ENCODE measurements around the gene ZSCAN4.

ZSCAN4 gene

DNA sequence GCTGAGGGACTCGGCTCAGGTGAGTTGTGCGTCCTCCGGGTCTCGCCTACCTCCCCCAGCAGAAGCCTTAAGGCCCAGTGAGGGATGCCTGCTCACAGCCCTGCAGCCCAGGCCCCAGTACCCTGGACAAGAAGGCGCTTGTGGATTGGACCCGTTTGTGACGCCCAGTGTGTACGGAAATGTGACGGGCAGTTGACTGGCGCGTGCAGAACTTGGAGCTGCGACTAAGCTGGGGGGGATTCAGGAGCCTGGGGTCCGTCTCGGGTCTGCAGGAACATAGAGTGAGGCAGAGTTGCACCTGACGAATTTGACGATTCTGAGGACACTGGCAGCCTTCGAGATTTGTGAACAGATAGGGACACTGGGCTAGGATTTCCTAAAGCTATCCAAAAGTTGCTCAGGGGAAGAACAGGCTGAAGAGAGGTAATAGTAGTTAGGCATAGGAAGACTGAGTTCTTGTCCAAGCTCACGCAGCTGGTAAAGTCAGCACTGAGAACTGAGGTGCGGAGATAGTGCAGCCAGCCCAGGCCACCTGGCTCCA, 13.6 kb downstream of the ZSCAN4 start:
- DNase-seq, result no peak

DNA sequence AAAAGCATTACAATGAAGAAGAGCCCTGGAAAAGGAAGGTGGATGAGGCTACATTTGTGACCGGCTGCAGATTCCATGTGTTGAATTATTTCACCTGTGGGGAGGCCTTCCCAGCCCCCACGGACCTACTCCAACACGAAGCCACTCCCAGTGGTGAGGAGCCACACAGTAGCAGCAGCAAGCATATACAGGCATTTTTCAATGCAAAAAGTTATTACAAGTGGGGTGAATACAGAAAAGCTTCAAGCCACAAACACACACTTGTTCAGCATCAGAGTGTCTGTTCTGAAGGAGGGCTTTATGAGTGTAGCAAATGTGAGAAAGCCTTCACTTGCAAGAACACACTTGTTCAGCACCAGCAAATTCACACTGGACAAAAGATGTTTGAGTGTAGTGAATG, 18.0 kb downstream of the ZSCAN4 start:
- no peak for DNase-seq

DNA sequence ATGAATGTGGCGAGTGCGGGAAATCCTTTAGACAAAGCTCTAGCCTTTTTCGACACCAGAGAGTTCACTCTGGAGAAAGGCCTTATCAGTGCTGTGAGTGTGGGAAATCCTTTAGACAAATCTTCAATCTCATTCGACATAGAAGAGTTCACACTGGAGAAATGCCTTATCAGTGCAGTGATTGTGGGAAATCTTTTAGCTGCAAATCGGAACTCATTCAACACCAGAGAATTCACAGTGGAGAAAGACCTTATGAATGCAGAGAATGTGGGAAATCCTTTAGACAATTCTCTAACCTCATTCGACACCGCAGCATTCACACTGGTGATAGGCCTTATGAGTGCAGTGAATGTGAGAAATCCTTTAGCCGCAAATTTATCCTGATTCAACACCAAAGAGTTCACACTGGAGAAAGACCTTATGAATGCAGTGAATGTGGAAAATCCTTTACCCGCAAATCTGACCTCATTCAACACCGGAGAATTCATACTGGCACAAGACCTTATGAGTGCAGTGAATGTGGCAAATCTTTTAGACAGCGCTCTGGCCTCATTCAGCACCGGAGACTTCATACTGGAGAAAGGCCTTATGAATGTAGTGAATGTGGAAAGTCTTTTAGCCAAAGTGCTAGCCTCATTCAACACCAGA, 18.8 kb downstream of the ZSCAN4 start:
- DNase-seq, result no peak

DNA sequence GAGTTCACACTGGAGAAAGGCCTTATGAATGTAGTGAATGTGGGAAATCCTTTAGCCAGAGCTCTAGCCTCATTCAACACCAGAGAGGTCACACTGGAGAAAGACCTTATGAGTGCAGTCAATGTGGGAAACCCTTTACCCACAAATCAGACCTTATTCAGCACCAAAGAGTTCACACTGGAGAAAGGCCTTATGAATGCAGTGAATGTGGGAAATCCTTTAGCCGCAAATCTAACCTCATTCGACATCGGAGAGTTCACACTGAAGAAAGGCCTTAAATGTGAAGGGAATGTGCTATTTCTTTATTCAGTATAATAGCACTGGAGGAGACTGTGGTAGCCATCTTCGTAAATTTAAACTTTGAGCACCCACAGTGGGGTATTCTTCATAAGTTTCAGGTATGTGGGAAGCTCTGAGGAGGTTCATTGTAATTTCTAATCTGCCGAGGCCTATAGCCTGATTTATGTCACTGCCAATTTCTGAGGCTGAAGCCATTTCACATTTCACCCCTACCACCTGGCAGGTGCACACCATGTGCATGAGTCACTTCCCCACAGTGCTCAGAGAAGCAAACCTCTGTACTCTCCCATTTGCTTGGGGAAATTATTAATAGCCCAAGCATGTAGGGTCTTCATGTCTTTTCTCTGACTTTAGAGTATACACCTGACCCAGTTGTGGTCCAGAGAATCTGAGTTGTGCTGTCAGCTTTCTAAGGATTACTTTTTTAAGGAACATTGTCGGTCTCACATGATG, 19.5 kb downstream of the ZSCAN4 start:
- no peak for DNase-seq

DNA sequence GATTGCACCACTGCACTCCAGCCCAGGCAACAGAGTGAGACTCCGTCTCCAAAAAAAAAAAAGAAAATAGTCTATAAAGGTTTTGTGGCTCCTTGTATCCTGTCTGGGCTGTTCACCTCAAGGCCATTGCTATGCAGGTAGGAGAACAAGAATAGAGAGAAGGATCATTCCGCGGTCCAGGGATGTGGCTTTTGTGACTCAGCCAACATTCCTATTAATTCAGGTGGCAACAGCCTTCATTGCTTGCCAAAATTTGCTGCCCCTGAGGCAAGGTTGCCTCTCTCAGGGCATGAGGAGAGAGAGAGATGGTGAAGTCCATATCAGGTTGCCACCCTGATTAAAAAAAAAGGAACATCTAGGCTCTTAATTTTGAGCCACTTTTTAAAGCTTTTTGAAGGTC, 21.0 kb downstream of the ZSCAN4 start:
- DNase-seq, result no peak

DNA sequence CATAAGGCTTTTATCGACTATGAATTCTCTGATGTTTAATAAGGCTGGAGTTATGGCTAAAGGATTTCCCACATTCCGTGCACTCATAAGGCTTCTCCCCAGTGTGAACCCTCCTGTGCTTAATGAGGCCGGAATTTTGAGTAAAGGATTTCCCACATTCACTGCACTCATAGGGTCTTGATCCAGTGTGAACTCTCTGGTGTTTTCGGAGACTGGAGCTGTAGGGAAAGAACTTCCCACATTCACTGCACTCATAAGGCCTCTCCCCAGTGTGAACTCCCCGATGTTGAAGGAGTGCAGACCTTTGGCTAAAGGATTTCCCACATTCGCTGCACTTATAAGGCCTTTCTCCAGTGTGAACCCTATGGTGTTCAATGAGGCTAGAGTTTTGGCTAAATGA, 32.9 kb downstream of the ZSCAN4 start:
- no peak for DNase-seq

DNA sequence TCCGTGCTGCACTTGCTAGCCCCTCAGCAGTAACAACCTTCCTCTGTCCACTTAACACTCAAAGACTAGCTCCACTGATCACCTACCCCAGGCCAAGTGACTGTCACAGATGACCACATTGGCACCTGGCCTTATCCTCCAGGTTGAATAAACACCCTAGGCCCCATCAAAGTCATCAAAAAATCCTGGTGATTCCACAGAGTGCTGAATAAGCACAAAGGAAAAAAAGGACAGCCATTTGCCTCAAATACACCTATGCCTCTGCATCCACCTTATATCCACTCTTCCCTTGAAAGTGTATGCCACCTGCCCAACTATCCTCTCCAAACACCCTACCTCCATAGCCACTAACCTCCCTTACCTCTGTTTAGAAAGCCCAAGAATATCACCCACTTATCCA, 37.6 kb downstream of the ZSCAN4 start:
- no peak for DNase-seq

DNA sequence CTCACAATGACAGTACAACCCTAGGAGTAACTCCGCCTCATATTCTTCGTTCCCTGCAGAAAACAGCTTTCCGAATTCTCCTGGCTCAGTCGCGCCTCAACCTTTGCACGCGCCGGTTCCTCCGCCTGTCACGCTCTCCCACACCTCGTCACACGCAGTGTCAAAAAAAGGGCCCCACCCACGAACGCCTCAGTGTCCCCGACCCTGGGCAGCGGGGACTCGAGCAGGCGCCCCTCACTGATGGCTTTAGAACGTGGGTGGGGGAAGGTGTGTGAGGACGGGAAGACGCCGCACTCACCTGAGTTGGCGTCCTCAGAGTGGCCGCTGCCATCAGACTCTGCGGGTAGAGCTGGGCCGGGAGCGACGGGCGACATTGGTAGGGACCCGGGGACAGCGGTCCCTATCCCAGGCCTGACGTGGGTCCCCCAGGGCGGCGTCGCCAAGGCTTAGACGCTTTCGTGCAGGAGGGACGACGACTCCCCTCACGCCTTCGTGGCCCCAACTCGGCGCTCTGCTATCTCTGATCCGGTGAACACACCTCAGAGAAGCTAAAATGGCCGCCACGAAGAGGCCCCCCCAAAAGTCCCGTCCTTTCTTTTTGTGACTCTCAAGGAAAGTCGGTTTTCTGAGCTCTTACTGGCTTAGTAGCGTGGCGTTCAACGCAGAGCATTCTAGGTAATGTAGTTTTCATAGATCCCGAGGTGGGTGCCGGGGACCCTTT, 40.1 kb downstream of the ZSCAN4 start, which contains the start of gene ZNF154:
TSS of gene ZNF154 (minus strand) at position 564 of the 721 bp plus-strand sequence. CDS start at position 331, 233 bp downstream.
- peak; percentile 25 for DNase-seq

DNA sequence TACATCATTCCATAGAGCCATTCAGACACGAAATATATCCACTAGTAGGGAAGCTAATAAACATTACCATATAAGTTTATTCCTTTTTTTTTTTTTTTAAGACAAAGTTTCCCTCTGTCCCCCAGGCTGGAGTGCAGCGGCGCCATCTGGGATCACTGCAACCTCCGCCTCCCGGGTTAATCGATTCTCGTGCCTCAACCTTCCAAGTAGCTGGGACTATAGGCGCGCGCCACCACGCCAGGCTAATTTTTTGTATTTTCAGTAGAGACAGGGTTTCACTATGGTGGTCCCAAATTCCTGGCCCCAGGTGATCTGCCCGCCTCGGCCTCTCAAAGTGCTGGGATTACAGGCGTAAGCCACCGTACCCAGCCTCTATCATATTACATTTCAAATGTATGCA, 40.9 kb downstream of the ZSCAN4 start:
- DNase-seq, result no peak

DNA sequence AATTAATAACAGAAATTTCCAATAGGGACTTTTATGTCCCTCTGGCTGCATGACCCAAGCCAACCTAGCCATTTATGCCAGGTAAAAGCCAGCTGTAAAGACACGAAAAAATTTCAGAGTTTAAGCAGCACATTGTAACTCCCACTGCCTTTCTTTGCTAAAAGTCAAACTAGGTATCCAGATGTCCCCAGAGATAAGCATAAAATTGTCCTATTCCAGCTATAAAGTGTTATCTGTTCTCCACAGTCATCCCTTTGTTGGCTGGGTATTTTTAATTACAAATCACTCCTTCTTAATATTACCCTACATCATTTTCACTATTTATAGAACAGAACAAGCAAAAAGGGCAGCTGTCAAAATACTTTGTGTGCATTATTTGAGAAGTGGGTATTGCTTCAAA, 43.5 kb downstream of the ZSCAN4 start:
- DNase-seq, result no peak

DNA sequence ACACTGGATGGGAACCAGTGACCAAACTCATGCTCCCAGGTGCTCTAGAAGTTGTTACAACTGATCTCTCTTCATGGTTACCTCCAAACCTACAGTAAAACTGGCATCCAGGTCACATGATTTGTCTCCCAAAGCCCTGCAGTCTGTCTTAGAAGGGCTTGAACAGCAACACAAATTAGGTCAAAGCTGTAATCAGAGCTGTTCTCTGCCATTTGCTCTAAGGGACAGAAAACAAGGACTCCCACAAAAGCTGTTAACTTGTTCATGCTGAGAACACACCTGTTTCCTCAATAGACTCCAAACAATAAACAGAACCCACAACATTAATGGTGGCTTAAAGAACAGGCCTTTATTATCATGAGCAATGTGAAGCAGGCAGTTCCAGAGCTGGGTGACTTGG, 50.7 kb downstream of the ZSCAN4 start:
- DNase-seq, result no peak

DNA sequence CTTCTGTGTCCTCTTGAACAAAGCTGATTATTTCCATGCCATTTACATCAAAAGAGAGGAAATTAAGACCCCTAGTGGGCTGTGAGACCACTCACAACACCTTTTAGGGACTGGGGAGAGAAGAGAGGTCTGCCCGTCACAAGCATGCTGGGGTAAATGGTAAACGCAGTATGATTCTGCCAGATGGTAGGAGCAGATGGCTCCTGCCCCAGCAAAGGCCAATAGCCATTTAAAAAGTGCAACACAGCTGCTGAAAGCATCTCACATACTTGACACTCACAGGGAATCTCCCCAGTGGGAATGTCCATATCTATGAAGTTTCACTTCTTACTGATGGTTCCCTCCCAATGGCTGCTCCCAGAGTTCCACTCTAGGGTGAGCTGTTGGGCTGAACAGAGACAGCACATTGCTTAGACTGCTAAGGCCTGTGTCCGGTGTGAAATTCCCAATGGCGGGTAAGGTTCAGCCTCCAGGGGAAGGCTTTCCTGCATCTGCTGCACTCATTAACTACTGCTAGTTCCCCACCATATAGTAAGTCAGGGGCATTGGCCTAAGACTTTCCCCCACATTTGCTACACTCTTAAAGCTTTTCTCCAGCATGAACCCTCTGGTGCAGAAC, 51.3 kb downstream of the ZSCAN4 start:
- DNase-seq, result no peak

DNA sequence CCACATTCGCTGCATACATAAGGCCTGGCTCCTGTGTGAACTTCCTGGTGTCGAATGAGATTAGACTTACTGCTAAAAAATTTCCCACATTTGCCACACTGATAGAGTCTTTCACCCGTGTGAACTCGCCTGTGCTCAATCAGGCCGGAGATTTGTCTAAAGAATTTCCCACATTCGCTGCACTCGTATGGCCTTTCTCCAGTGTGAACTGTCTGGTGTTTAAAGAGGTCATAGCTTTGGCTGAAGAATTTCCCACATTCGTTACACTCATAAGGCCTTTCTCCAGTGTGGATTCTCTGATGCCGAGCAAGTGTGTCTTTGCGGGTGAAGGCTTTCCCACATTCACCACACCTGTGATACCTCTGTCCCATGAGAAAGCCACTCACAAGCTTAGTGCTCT, 52.1 kb downstream of the ZSCAN4 start:
- no peak for DNase-seq
